ENCODE measurements around the gene FN3K.

GRCh38 chr17:82692268-82692667, 43.1 kb upstream of the FN3K start:
- no peak for TF ChIP-seq POLR2A (IDR thresholded peaks at IDR 0.05)
- no peak for TF ChIP-seq POLR2AphosphoS5 (IDR thresholded peaks at IDR 0.05; ENCODE audit: insufficient read depth in 1 of 2, low read depth in 1 of 2)

All from vagina (tissue), 2 donors.